ENCODE results near the gene FAM13A. TPM values are rescaled to one million over a fixed set of nuclear protein-coding genes. Genes with fewer than 3 reads are reported as not detected.

Gene FAM13A
- total RNA-seq, 1 donor from 2014 or later: 40.3 TPM

- no peaks in the 10 kb centered on the region for H3K4me1 ChIP-seq
- H3K4me3 ChIP-seq: no peak overlapping the region
- H3K36me3 ChIP-seq: no peaks in the 10 kb centered on the region
- H3K36me3 Mint-ChIP-seq: peaks cover 12% of the 10 kb centered on the region
- no peaks in the 10 kb centered on the region for H3K27me3 ChIP-seq
- no peak overlapping the region for H3K9ac ChIP-seq
- H2AFZ ChIP-seq (replicated peaks): no peak overlapping the region
- no peak for TF ChIP-seq EZH2 (IDR thresholded peaks at IDR 0.05)
- no peak for TF ChIP-seq CTCF (IDR thresholded peaks at IDR 0.05)
- no peak for TF ChIP-seq EZH2phosphoT487 (IDR thresholded peaks at IDR 0.05)
- no peaks in the 10 kb centered on the region for H3K27me3 Mint-ChIP-seq (ENCODE audit: insufficient read depth, low read depth)
- no peak for DNase-seq (ENCODE audit: low spot score)
- no peaks in the 10 kb centered on the region for H3K4me1 Mint-ChIP-seq
- H3K27ac Mint-ChIP-seq: no peak overlapping the region
- H3K79me2 ChIP-seq (ENCODE audit: low read depth): no peaks in the 10 kb centered on the region
- H3K9me3 Mint-ChIP-seq: no peaks in the 10 kb centered on the region
- no peaks in the 10 kb centered on the region for H3K9me3 ChIP-seq (ENCODE audit: low read depth)
- no peak overlapping the region for H3K27ac ChIP-seq
- no peak overlapping the region for H3K4me2 ChIP-seq
- H4K20me1 ChIP-seq (ENCODE audit: low read depth): no peaks in the 10 kb centered on the region
- H3K4me3 Mint-ChIP-seq: no peak overlapping the region
- no peaks in the 10 kb centered on the region for H3F3A ChIP-seq (ENCODE audit: low read depth)
Observed at GRCh38 chr4:88771883-88772450, 285.0 kb downstream of the FAM13A start.

DNA sequence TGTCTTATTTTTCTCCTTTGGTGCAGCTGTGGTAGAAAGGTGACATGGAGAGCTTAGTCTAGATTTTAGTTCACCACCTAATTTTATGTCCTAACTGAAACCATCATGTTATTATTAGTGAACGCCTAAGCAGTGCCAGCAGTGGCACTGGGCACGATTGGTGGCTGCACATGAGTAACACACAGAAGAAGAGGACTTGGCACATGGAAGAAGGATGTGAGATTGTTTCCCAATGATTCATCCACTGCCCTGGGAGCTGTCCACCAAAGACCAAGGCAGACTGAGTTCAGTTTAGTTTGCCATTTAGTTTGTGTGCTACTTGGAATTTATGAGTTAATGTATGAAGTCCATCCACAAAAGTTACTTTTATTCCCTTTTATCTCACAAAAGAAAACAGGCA lies 291.3 kb downstream of the FAM13A start:
- Mint-ChIP-seq H3K27ac (no peak overlapping the region), H3K4me1 (no peaks in the 10 kb centered on the region), H3K9me3 (no peaks in the 10 kb centered on the region), H3K4me3 (no peak overlapping the region), H3K27me3 (ENCODE audit: insufficient read depth, low read depth) (peaks cover 2% of the 10 kb centered on the region), H3K36me3 (peaks cover 2% of the 10 kb centered on the region)
- Histone ChIP-seq H3K9ac (no peak overlapping the region), H3K27me3 (no peaks in the 10 kb centered on the region), H3K4me3 (no peak overlapping the region), H3F3A (ENCODE audit: low read depth) (no peaks in the 10 kb centered on the region), H2AFZ (replicated peaks) (no peak overlapping the region), H3K4me2 (no peak overlapping the region), H3K36me3 (no peaks in the 10 kb centered on the region), H3K79me2 (ENCODE audit: low read depth) (no peaks in the 10 kb centered on the region), H4K20me1 (ENCODE audit: low read depth) (no peaks in the 10 kb centered on the region), H3K9me3 (ENCODE audit: low read depth) (no peaks in the 10 kb centered on the region), H3K4me1 (no peaks in the 10 kb centered on the region), H3K27ac (no peak overlapping the region)
- TF ChIP-seq EZH2 (IDR thresholded peaks at IDR 0.05) (no peak), EZH2phosphoT487 (IDR thresholded peaks at IDR 0.05) (no peak), CTCF (IDR thresholded peaks at IDR 0.05) (no peak)
- DNase-seq (ENCODE audit: low spot score): no peak

GRCh38 chr4:88763075-88763474 lies 293.9 kb downstream of the FAM13A start:
- no peak overlapping the region for H3K4me3 ChIP-seq
- H3K9ac ChIP-seq: no peak overlapping the region
- peaks cover 14% of the 10 kb centered on the region for H3F3A ChIP-seq (ENCODE audit: low read depth)
- no peak overlapping the region for H3K4me2 ChIP-seq
- Mint-ChIP-seq H3K9me3 (no peaks in the 10 kb centered on the region), H3K36me3 (peaks cover 2% of the 10 kb centered on the region), H3K27me3 (ENCODE audit: insufficient read depth, low read depth) (peaks cover 2% of the 10 kb centered on the region), H3K4me1 (peaks cover 20% of the 10 kb centered on the region), H3K27ac (no peak overlapping the region), H3K4me3 (no peak overlapping the region)
- H3K27ac ChIP-seq: no peak overlapping the region
- H3K27me3 ChIP-seq: no peaks in the 10 kb centered on the region
- H4K20me1 ChIP-seq (ENCODE audit: low read depth): no peaks in the 10 kb centered on the region
- H3K9me3 ChIP-seq (ENCODE audit: low read depth): no peaks in the 10 kb centered on the region
- H3K4me1 ChIP-seq: peaks cover 20% of the 10 kb centered on the region
- no peak for DNase-seq (ENCODE audit: low spot score)
- no peaks in the 10 kb centered on the region for H3K79me2 ChIP-seq (ENCODE audit: low read depth)
- H2AFZ ChIP-seq (replicated peaks): no peak overlapping the region
- no peaks in the 10 kb centered on the region for H3K36me3 ChIP-seq
- TF ChIP-seq EZH2 (IDR thresholded peaks at IDR 0.05): no peak
- no peak for TF ChIP-seq CTCF (IDR thresholded peaks at IDR 0.05)
- no peak for TF ChIP-seq EZH2phosphoT487 (IDR thresholded peaks at IDR 0.05)

All from neural progenitor cell (in vitro differentiated cells).